ENCODE results near the gene OPN3.

The OPN3 gene

GRCh38 chr1:241614572-241614971, 25.6 kb downstream of the OPN3 start:
- DNase-seq: no peak

GRCh38 chr1:241614144-241614543, 26.0 kb downstream of the OPN3 start:
- no peak for DNase-seq

DNA sequence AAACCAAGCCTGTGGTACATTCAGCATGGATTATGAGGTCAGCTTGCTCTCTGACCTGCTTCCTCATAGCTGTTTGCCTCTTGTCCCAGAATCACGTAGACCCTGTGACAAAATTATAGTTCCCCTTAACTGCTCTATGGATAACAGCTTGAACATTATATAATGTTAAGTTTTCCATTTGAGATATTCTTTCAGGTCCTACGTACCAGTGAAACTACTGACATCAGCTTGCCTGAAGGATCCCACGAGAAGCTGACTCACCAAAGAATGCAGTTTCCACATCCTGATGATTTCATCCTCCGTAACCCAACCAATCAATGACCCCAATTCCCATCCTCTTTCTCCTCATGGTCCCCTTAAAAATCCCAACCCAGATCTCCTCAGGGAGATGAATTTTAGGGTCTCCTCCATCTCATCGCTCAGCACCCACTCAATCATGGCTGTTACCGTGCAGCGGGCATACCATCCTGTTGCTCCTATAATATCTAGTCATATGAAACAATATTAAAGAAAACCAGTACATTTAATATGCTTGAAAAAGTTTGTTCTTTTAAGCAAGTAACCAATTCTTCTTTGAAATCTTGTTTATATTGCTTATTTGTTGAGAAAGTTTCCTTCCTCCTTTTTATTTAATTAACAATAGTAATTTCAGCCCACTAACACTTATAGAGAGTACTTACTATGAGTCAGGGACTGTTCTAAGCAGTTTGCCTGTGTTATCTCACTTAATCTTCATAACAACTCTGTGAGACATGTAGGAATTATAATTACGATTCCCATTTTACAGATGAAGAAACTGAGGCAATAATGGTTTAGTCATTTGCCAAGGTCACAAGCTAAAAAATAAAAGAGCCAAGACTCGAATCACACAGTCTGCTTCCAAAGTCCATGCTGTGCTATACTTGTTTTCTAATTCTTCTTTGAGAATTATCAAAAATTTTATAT, 27.4 kb downstream of the OPN3 start:
- no peak for DNase-seq

GRCh38 chr1:241611736-241612135, 28.4 kb downstream of the OPN3 start:
- DNase-seq: no peak

- no peak for DNase-seq
Measured at GRCh38 chr1:241611063-241611462, 29.1 kb downstream of the OPN3 start.

GRCh38 chr1:241610056-241610815, 29.9 kb downstream of the OPN3 start:
- DNase-seq: no peak

- DNase-seq: no peak
Measured at GRCh38 chr1:241608379-241609033, 31.7 kb downstream of the OPN3 start.

DNA sequence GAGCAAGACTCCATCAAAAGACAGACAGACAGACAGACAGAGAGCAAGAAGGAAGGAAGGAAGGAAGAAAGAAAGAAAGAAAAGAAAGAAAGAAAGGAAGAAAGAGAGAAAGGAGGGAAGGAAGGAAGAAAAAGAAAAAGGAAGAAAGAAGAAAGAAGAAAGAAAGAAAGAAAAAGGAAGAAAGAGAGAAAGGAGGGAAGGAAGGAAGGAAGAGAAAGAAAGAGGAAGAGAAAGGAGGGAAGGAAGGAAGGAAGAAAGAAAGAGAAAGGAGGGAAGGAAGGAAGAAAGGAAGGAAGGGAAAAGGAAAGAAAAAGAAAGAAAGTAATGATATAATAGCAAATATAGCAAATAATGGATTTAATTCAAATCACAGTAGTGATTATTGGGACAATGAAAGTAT, 32.7 kb downstream of the OPN3 start:
- DNase-seq: no peak

DNA sequence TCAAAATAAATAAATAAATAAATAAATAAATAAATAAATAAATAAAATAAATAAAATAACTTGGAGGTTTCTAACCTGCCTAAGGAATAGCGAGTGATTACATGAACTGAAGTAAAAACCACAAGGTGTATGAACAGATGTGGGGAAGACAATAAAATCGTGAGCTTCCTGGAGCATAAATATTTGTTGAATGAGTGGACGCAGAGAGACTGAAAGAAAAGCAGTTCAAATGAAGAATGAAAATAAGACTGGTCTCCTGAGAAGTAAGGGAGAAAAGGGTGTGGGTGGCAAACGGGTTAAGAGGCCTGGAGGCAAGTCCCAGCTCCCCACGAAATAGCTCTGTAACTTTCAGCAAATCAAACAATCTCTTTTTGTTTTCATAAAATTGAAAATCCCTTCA, 33.6 kb downstream of the OPN3 start:
- DNase-seq: no peak

GRCh38 chr1:241605146-241605805, 34.9 kb downstream of the OPN3 start:
- DNase-seq: no peak

DNA sequence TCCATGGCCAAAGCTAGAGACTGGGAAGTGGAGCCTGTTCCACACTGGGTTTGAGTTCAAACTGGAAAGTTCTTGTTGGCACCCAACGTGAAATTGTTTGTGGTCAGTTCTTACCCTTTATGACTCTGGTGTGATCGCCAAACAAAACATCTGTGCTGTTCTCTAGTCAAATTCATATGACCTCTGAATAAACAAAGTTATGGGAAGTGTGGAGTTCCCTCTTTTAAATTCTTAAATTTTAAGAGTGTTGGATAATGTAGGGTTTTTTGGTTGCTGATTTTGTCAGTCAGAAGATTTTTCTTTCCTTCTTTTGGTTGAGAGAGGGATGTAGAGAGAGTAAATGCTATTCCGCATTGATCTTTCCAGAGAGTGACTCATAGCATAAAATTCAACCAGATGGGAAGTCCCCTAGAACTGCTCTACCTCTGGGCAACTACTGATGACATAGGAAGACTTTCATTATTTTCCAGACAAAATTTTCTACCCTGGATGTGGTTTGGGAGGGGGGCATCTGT, 36.4 kb downstream of the OPN3 start:
- no peak for DNase-seq

DNA sequence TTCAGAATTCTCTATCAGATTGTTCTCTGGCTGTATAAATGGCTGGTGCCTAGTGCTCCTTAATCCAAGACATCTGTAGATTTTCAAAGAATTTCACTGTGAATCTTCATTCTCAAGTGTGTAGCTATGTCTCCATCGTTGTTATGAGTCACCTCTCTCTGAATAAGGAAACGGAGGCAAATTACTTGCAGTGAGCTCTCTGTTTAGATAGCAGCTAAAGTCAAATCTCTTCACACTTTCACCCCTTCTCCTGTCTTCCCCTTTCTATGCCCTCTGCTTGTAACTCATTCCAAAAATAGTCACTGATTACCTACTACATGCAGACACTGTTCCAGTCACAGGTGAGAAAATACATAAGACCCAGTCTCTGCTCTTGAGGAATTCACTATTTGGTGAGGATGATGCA, 39.7 kb downstream of the OPN3 start:
- DNase-seq: no peak

- DNase-seq: no peak
Measured at GRCh38 chr1:241598249-241598648, 41.9 kb downstream of the OPN3 start.

DNA sequence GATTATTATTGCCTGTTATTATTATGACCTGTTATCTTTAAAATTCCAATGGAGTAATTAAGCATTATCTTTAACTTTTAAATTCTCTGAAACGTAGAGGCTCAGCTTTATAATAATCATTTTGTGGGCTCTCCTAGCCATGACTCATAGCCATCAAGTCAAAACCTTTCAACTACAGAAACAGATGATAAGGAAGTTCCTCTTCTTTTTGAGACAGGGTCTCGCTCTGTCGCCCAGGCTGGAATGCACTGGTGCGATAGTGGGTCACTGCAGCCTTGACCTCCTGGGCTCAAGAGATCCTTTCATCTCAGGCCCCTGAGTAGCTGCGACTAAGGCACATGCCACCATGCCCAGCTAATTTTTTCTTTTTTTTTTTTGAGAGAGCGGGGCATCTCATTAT, 43.5 kb downstream of the OPN3 start:
- no peak for DNase-seq

GRCh38 chr1:241593186-241593585, 47.0 kb downstream of the OPN3 start:
- DNase-seq: no peak

DNA sequence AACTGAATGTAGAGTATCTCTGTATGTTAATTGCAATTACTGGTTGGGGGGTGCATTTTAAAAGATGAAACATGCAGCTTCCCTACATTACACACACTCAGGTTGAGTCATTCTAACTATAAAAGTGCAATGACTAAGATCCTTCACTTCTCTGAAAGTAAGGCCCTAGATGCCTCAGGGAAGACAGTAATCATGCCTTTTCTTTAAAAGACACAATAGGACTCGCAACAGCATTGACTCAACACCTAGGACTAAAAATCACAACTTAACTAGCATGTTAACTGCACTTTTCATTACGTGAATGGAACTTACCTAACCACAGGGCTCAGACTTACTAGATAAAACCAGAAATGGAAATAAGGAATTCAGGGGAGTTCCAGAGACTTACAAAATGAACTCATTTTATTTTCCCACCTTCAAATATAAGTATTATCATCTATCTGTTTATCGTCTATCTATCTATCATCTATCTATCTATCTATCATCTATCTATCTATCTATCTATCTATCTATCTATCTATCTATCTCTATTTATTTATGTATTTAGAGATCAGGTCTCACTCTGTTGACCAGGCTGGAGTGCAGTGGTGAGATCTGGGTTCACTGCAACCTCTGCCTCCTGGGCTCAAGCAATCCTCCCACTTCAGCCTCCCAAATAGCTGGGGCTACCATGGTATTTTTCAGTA, 47.8 kb downstream of the OPN3 start:
- DNase-seq: no peak

- no peak for DNase-seq
Measured at GRCh38 chr1:241591736-241592135, 48.4 kb downstream of the OPN3 start.

- DNase-seq: no peak
Measured at GRCh38 chr1:241591317-241591716, 48.9 kb downstream of the OPN3 start.

GRCh38 chr1:241590719-241591118, 49.5 kb downstream of the OPN3 start:
- no peak for DNase-seq

DNA sequence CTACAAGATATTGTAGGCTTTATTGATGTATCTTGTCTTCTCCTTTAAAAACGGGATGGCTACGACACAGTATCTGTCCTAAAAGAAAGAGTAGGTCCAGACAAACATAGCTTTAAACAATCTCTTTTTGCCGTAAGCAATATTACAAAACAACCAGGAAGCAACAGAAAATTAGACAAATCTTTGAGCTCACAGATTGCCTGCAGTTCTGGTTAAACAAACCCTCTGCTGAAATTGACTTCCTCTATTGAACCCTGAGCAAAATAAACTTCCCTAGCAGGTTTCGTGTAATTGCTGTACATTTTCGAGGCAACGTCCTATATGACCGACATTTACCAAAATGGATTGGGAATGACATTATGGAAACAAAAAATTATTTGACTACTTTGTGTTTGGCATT, 50.6 kb downstream of the OPN3 start:
- DNase-seq: no peak

DNA sequence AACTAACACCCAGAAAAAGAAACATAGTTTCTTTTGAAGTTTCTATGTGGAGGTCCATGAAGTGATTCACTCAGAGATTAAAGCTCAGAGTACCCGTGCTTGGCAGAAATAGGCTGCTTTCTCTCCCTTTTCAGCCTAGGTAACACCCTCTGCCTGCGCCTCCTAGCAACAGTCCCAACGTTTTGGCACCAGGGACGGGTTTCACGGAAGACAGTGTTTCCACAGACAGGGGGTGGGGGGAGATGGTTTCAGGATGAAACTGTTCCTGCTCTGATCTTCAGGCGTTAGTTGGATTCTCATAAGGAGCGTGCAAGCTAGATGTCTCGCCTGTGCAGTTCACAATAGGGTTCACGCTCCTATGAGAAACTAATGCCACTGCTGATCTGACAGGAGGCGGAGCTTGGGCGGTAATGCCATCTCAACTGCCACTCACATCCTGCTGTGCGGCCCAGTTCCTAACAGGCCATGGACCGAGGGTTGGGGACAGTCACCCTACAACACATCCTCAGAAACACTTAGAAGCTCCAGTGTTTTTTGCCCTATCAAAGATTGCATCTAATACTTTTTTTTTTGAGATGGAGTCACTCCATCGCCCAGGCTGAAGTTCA, 53.2 kb downstream of the OPN3 start:
- DNase-seq: no peak

GRCh38 chr1:241582921-241583321, 57.2 kb downstream of the OPN3 start:
- DNase-seq: no peak
